ENCODE results near the gene GPBP1. TPM values are rescaled to one million over a fixed set of nuclear protein-coding genes. Genes with fewer than 3 reads are reported as not detected.

The GPBP1 gene
- total and polyA plus RNA-seq, 4 donors = 42.6 to 159 (median 49.4) TPM

GRCh38 chr5:57221049-57221568 lies 47.2 kb downstream of the GPBP1 start:
- WGBS, 2 donors = 81 to 86% methylated on average over 2 of the region's 2 CpGs
- ATAC-seq (ENCODE audit: insufficient read depth, low FRiP score) (no peak), DNase-seq (peak in 2 of 3 donors; percentile 84 to 86)
- Histone ChIP-seq H3K27me3 (ENCODE audit: control insufficient read depth in 3 of 3, insufficient read depth in 3 of 3, low read length in 2 of 3) (no peaks in the 10 kb centered on the region), H3K36me3 (ENCODE audit: control insufficient read depth in 4 of 4, insufficient read depth in 4 of 4, low read length in 4 of 4) (peaks cover 0 to 10% (median 3%) of the 10 kb centered on the region in 4 donors), H3K9ac (ENCODE audit: insufficient read depth in 1 of 2, low read length in 2 of 2) (no peak overlapping the region), H3K4me1 (ENCODE audit: control insufficient read depth in 5 of 5, insufficient read depth in 5 of 5, low read length in 5 of 5) (no peaks in the 10 kb centered on the region), H3K27ac (ENCODE audit: low read depth in 1 of 2, low read length in 1 of 2) (no peak overlapping the region), H3K4me3 (no peak overlapping the region), H3K9me3 (ENCODE audit: control insufficient read depth in 4 of 4, insufficient read depth in 3 of 4, low read length in 3 of 4) (no peaks in the 10 kb centered on the region)
- TF ChIP-seq CTCF (IDR thresholded peaks at IDR 0.05; ENCODE audit: control extremely low read depth, extremely low read depth) = peak; percentile 93

- Histone ChIP-seq H3K9ac (ENCODE audit: insufficient read depth in 1 of 2, low read length in 2 of 2) (no peak overlapping the region), H3K36me3 (ENCODE audit: control insufficient read depth in 4 of 4, insufficient read depth in 4 of 4, low read length in 4 of 4) (peaks cover 0 to 7% (median 0%) of the 10 kb centered on the region in 4 donors), H3K4me3 (no peak overlapping the region), H3K4me1 (ENCODE audit: control insufficient read depth in 5 of 5, insufficient read depth in 5 of 5, low read length in 5 of 5) (no peaks in the 10 kb centered on the region), H3K9me3 (ENCODE audit: control insufficient read depth in 4 of 4, insufficient read depth in 3 of 4, low read length in 3 of 4) (no peaks in the 10 kb centered on the region), H3K27ac (ENCODE audit: low read depth in 1 of 2, low read length in 1 of 2) (no peak overlapping the region), H3K27me3 (ENCODE audit: control insufficient read depth in 3 of 3, insufficient read depth in 3 of 3, low read length in 2 of 3) (no peaks in the 10 kb centered on the region)
- no peak for ATAC-seq (ENCODE audit: insufficient read depth, low FRiP score)
- no peak for TF ChIP-seq CTCF (IDR thresholded peaks at IDR 0.05; ENCODE audit: control extremely low read depth, extremely low read depth)
- 78 to 90% methylated on average over 3 of the region's 3 CpGs for WGBS, 2 donors
- no peak for DNase-seq
Measured at GRCh38 chr5:57225553-57225952, 51.7 kb downstream of the GPBP1 start.

- Histone ChIP-seq H3K9ac (ENCODE audit: insufficient read depth in 1 of 2, low read length in 2 of 2) (no peak overlapping the region), H3K4me1 (ENCODE audit: control insufficient read depth in 5 of 5, insufficient read depth in 5 of 5, low read length in 5 of 5) (peaks cover 0 to 13% (median 0%) of the 10 kb centered on the region in 5 donors), H3K36me3 (ENCODE audit: control insufficient read depth in 4 of 4, insufficient read depth in 4 of 4, low read length in 4 of 4) (peaks cover 4 to 31% (median 12%) of the 10 kb centered on the region in 4 donors), H3K4me3 (no peak overlapping the region), H3K27me3 (ENCODE audit: control insufficient read depth in 3 of 3, insufficient read depth in 3 of 3, low read length in 2 of 3) (no peaks in the 10 kb centered on the region), H3K9me3 (ENCODE audit: control insufficient read depth in 4 of 4, insufficient read depth in 3 of 4, low read length in 3 of 4) (no peaks in the 10 kb centered on the region), H3K27ac (ENCODE audit: low read depth in 1 of 2, low read length in 1 of 2) (no peak overlapping the region)
- WGBS, 2 donors = 96 to 97% methylated on average over 4 of the region's 4 CpGs
- ATAC-seq (ENCODE audit: insufficient read depth, low FRiP score) (no peak), DNase-seq (no peak)
- TF ChIP-seq CTCF (IDR thresholded peaks at IDR 0.05; ENCODE audit: control extremely low read depth, extremely low read depth) = no peak
Measured at GRCh38 chr5:57229313-57229712, 55.5 kb downstream of the GPBP1 start.

GRCh38 chr5:57231607-57232006 lies 57.7 kb downstream of the GPBP1 start:
- Histone ChIP-seq H3K4me1 (ENCODE audit: control insufficient read depth in 5 of 5, insufficient read depth in 5 of 5, low read length in 5 of 5) (peaks cover 0 to 15% (median 0%) of the 10 kb centered on the region in 5 donors), H3K27ac (ENCODE audit: low read depth in 1 of 2, low read length in 1 of 2) (no peak overlapping the region), H3K27me3 (ENCODE audit: control insufficient read depth in 3 of 3, insufficient read depth in 3 of 3, low read length in 2 of 3) (no peaks in the 10 kb centered on the region), H3K9me3 (ENCODE audit: control insufficient read depth in 4 of 4, insufficient read depth in 3 of 4, low read length in 3 of 4) (no peaks in the 10 kb centered on the region), H3K9ac (ENCODE audit: insufficient read depth in 1 of 2, low read length in 2 of 2) (no peak overlapping the region), H3K4me3 (no peak overlapping the region), H3K36me3 (ENCODE audit: control insufficient read depth in 4 of 4, insufficient read depth in 4 of 4, low read length in 4 of 4) (peaks cover 5 to 28% (median 14%) of the 10 kb centered on the region in 4 donors)
- 70 to 79% methylated on average over 4 of the region's 4 CpGs for WGBS, 2 donors
- DNase-seq (peak in 1 of 3 donors; percentile 15), ATAC-seq (ENCODE audit: insufficient read depth, low FRiP score) (no peak)
- TF ChIP-seq CTCF (IDR thresholded peaks at IDR 0.05; ENCODE audit: control extremely low read depth, extremely low read depth) = no peak
